ENCODE results near the gene PAGE1.

PAGE1 gene

GRCh38 chrX:49701933-49702332 is 6.1 kb upstream of the PAGE1 start:
- no peak overlapping the region for H3K27ac ChIP-seq (ENCODE audit: low read length)
- H3K4me3 ChIP-seq (ENCODE audit: low read length in 2 of 2), result no peak overlapping the region
- peaks cover 0 to 12% of the 10 kb centered on the region in 2 donors for H3K27me3 ChIP-seq (ENCODE audit: control insufficient read depth in 1 of 2, insufficient read depth in 2 of 2, low read length in 2 of 2)
- no peaks in the 10 kb centered on the region for H3K9me3 ChIP-seq (ENCODE audit: control insufficient read depth in 2 of 2, low read length in 2 of 2)
- H3K36me3 ChIP-seq (ENCODE audit: control insufficient read depth in 2 of 2, insufficient read depth in 2 of 2, low read length in 2 of 2), result no peaks in the 10 kb centered on the region
- H3K9ac ChIP-seq (ENCODE audit: low read length in 2 of 2), result no peak overlapping the region
- no peaks in the 10 kb centered on the region for H3K4me1 ChIP-seq (ENCODE audit: control insufficient read depth, insufficient read depth, low read length)

- Histone ChIP-seq H3K27ac (ENCODE audit: low read length) (no peak overlapping the region), H3K9ac (ENCODE audit: low read length in 2 of 2) (no peak overlapping the region), H3K36me3 (ENCODE audit: control insufficient read depth in 2 of 2, insufficient read depth in 2 of 2, low read length in 2 of 2) (no peaks in the 10 kb centered on the region), H3K4me3 (ENCODE audit: low read length in 2 of 2) (no peak overlapping the region), H3K27me3 (ENCODE audit: control insufficient read depth in 1 of 2, insufficient read depth in 2 of 2, low read length in 2 of 2) (peaks cover 0 to 12% of the 10 kb centered on the region in 2 donors), H3K9me3 (ENCODE audit: control insufficient read depth in 2 of 2, low read length in 2 of 2) (no peaks in the 10 kb centered on the region), H3K4me1 (ENCODE audit: control insufficient read depth, insufficient read depth, low read length) (no peaks in the 10 kb centered on the region)
Measured at GRCh38 chrX:49701323-49701722, 5.5 kb upstream of the PAGE1 start.

- Histone ChIP-seq H3K9me3 (ENCODE audit: control insufficient read depth in 2 of 2, low read length in 2 of 2) (no peaks in the 10 kb centered on the region), H3K4me3 (ENCODE audit: low read length in 2 of 2) (no peak overlapping the region), H3K36me3 (ENCODE audit: control insufficient read depth in 2 of 2, insufficient read depth in 2 of 2, low read length in 2 of 2) (no peaks in the 10 kb centered on the region), H3K9ac (ENCODE audit: low read length in 2 of 2) (no peak overlapping the region), H3K4me1 (ENCODE audit: control insufficient read depth, insufficient read depth, low read length) (no peaks in the 10 kb centered on the region), H3K27me3 (ENCODE audit: control insufficient read depth in 1 of 2, insufficient read depth in 2 of 2, low read length in 2 of 2) (peaks cover 0 to 14% of the 10 kb centered on the region in 2 donors), H3K27ac (ENCODE audit: low read length) (no peak overlapping the region)
Measured at GRCh38 chrX:49675075-49675719, 20.6 kb downstream of the PAGE1 start.

GRCh38 chrX:49673394-49673793 is 22.4 kb downstream of the PAGE1 start:
- Histone ChIP-seq H3K4me3 (ENCODE audit: low read length in 2 of 2) (no peak overlapping the region), H3K27me3 (ENCODE audit: control insufficient read depth in 1 of 2, insufficient read depth in 2 of 2, low read length in 2 of 2) (peaks cover 0 to 14% of the 10 kb centered on the region in 2 donors), H3K9ac (ENCODE audit: low read length in 2 of 2) (no peak overlapping the region), H3K9me3 (ENCODE audit: control insufficient read depth in 2 of 2, low read length in 2 of 2) (no peaks in the 10 kb centered on the region), H3K4me1 (ENCODE audit: control insufficient read depth, insufficient read depth, low read length) (no peaks in the 10 kb centered on the region), H3K36me3 (ENCODE audit: control insufficient read depth in 2 of 2, insufficient read depth in 2 of 2, low read length in 2 of 2) (no peaks in the 10 kb centered on the region), H3K27ac (ENCODE audit: low read length) (no peak overlapping the region)

GRCh38 chrX:49664824-49665223 is 31.0 kb downstream of the PAGE1 start:
- H3K4me1 ChIP-seq (ENCODE audit: control insufficient read depth, insufficient read depth, low read length), result no peaks in the 10 kb centered on the region
- H3K27me3 ChIP-seq (ENCODE audit: control insufficient read depth in 1 of 2, insufficient read depth in 2 of 2, low read length in 2 of 2), result peaks cover 0 to 25% of the 10 kb centered on the region in 2 donors
- no peak overlapping the region for H3K4me3 ChIP-seq (ENCODE audit: low read length in 2 of 2)
- no peak overlapping the region for H3K27ac ChIP-seq (ENCODE audit: low read length)
- H3K36me3 ChIP-seq (ENCODE audit: control insufficient read depth in 2 of 2, insufficient read depth in 2 of 2, low read length in 2 of 2), result no peaks in the 10 kb centered on the region
- H3K9ac ChIP-seq (ENCODE audit: low read length in 2 of 2), result no peak overlapping the region
- peaks cover 0 to 8% of the 10 kb centered on the region in 2 donors for H3K9me3 ChIP-seq (ENCODE audit: control insufficient read depth in 2 of 2, low read length in 2 of 2)

- Histone ChIP-seq H3K4me1 (ENCODE audit: control insufficient read depth, insufficient read depth, low read length) (no peaks in the 10 kb centered on the region), H3K9ac (ENCODE audit: low read length in 2 of 2) (no peak overlapping the region), H3K4me3 (ENCODE audit: low read length in 2 of 2) (no peak overlapping the region), H3K9me3 (ENCODE audit: control insufficient read depth in 2 of 2, low read length in 2 of 2) (no peaks in the 10 kb centered on the region), H3K36me3 (ENCODE audit: control insufficient read depth in 2 of 2, insufficient read depth in 2 of 2, low read length in 2 of 2) (no peaks in the 10 kb centered on the region), H3K27ac (ENCODE audit: low read length) (no peak overlapping the region), H3K27me3 (ENCODE audit: control insufficient read depth in 1 of 2, insufficient read depth in 2 of 2, low read length in 2 of 2) (peaks cover 0 to 17% of the 10 kb centered on the region in 2 donors)
Measured at GRCh38 chrX:49661881-49662280, 33.9 kb downstream of the PAGE1 start.

- Histone ChIP-seq H3K4me3 (ENCODE audit: low read length in 2 of 2) (no peak overlapping the region), H3K27me3 (ENCODE audit: control insufficient read depth in 1 of 2, insufficient read depth in 2 of 2, low read length in 2 of 2) (peaks cover 0 to 16% of the 10 kb centered on the region in 2 donors), H3K9ac (ENCODE audit: low read length in 2 of 2) (no peak overlapping the region), H3K9me3 (ENCODE audit: control insufficient read depth in 2 of 2, low read length in 2 of 2) (no peaks in the 10 kb centered on the region), H3K36me3 (ENCODE audit: control insufficient read depth in 2 of 2, insufficient read depth in 2 of 2, low read length in 2 of 2) (no peaks in the 10 kb centered on the region), H3K4me1 (ENCODE audit: control insufficient read depth, insufficient read depth, low read length) (no peaks in the 10 kb centered on the region), H3K27ac (ENCODE audit: low read length) (no peak overlapping the region)
Measured at GRCh38 chrX:49659771-49660170, 36.0 kb downstream of the PAGE1 start.

GRCh38 chrX:49656533-49656932 is 39.3 kb downstream of the PAGE1 start:
- peaks cover 0 to 14% of the 10 kb centered on the region in 2 donors for H3K27me3 ChIP-seq (ENCODE audit: control insufficient read depth in 1 of 2, insufficient read depth in 2 of 2, low read length in 2 of 2)
- H3K27ac ChIP-seq (ENCODE audit: low read length), result no peak overlapping the region
- H3K36me3 ChIP-seq (ENCODE audit: control insufficient read depth in 2 of 2, insufficient read depth in 2 of 2, low read length in 2 of 2), result no peaks in the 10 kb centered on the region
- no peaks in the 10 kb centered on the region for H3K9me3 ChIP-seq (ENCODE audit: control insufficient read depth in 2 of 2, low read length in 2 of 2)
- H3K9ac ChIP-seq (ENCODE audit: low read length in 2 of 2), result no peak overlapping the region
- H3K4me1 ChIP-seq (ENCODE audit: control insufficient read depth, insufficient read depth, low read length), result no peaks in the 10 kb centered on the region
- no peak overlapping the region for H3K4me3 ChIP-seq (ENCODE audit: low read length in 2 of 2)

GRCh38 chrX:49644991-49645637 is 50.7 kb downstream of the PAGE1 start:
- H3K27ac ChIP-seq (ENCODE audit: low read length), result no peak overlapping the region

More at GRCh38 chrX:49644991-49645637, 50.7 kb downstream of the PAGE1 start:
- Histone ChIP-seq H3K27me3 (ENCODE audit: control insufficient read depth in 1 of 2, insufficient read depth in 2 of 2, low read length in 2 of 2) (peaks cover 0 to 17% of the 10 kb centered on the region in 2 donors), H3K4me1 (ENCODE audit: control insufficient read depth, insufficient read depth, low read length) (no peaks in the 10 kb centered on the region), H3K9me3 (ENCODE audit: control insufficient read depth in 2 of 2, low read length in 2 of 2) (no peaks in the 10 kb centered on the region), H3K36me3 (ENCODE audit: control insufficient read depth in 2 of 2, insufficient read depth in 2 of 2, low read length in 2 of 2) (no peaks in the 10 kb centered on the region), H3K9ac (ENCODE audit: low read length in 2 of 2) (no peak overlapping the region), H3K4me3 (ENCODE audit: low read length in 2 of 2) (no peak overlapping the region)
